Measurements from ENCODE around the gene ELMO1.

The ELMO1 gene

DNA sequence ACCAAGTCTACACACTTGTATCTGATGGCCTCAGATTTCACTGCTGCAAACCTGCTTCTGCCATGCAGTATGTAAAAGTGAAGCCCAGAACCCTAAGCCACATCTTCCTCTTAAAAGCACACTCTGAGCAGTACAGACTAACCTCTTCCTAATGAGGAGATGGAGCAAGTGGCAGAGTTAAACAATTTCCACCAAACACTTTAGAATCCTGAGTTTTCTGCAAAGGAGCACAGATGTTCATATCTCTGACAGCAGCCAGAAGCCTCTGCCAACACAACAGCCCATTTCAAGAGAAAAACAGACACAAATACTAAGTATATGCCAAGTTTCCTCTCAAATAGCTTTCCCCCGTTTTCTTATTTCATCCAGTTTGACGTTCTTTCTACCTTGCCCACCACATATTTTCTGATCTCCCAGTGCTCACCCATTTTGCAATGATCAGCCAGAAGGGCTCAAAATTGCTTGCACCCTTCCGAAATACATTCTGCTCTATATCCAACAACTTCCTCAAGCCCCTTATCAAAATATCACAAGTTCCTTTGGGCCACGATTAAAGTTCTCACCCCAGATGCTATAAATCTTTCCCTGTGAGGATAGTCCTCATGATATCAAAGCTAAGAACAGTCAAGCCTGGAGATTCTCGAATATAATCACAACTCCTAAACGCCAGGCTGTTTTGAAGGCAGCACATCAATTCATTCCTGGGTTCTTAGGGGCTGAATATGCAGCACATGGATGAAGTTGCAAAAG, 27.5 kb downstream of the ELMO1 start:
- DNase-seq (ENCODE audit: low read depth), result no peak
- TF ChIP-seq, protein P1, sequence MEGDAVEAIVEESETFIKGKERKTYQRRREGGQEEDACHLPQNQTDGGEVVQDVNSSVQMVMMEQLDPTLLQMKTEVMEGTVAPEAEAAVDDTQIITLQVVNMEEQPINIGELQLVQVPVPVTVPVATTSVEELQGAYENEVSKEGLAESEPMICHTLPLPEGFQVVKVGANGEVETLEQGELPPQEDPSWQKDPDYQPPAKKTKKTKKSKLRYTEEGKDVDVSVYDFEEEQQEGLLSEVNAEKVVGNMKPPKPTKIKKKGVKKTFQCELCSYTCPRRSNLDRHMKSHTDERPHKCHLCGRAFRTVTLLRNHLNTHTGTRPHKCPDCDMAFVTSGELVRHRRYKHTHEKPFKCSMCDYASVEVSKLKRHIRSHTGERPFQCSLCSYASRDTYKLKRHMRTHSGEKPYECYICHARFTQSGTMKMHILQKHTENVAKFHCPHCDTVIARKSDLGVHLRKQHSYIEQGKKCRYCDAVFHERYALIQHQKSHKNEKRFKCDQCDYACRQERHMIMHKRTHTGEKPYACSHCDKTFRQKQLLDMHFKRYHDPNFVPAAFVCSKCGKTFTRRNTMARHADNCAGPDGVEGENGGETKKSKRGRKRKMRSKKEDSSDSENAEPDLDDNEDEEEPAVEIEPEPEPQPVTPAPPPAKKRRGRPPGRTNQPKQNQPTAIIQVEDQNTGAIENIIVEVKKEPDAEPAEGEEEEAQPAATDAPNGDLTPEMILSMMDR (conservative IDR thresholded peaks at IDR 0.05; ENCODE audit: low read length), result no peak
- no peak overlapping the region for H3K4me3 ChIP-seq (ENCODE audit: low read length)

DNA sequence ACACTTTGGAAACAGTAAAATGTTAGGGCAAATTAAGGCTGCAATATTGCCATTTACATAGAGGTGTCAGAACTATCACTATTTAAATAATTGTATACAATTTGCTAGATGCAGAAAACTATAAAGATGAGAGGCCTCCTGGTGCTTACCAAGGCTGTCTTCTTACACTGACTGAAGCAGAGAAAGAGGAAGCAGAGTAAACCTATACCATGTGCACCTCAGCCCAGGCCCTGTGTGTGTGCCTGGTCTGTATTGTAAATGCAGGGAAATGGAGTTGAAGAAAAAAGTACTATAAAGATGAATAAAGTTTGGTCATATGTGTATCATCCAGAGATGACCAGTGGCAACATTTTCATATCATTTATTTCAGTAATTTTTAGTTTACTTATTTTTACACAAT, 29.2 kb downstream of the ELMO1 start:
- no peak overlapping the region for H3K4me3 ChIP-seq (ENCODE audit: low read length)
- DNase-seq (ENCODE audit: low read depth), result no peak
- TF ChIP-seq, protein P1 (conservative IDR thresholded peaks at IDR 0.05; ENCODE audit: low read length), result no peak

DNA sequence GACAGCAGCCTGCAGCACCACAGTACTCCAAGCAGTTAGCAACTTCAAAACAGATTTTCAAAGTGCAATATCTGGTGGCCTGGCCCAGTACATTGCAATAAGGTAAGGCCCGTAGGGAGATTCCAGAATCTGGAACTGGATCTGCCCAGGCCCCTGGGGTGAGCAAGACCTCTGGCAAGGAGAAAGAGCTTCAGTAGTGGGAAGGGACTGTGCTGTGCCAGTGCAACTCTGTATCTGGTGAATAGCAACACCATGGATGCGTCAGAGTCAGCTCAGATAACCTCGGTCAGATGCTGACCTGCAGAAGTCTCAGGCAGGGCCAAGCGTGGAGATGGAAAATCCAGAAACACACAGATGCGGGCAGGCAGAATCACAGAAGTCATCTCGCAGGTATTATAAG, 30.3 kb downstream of the ELMO1 start:
- no peak overlapping the region for H3K4me3 ChIP-seq (ENCODE audit: low read length)
- TF ChIP-seq, protein P1 (conservative IDR thresholded peaks at IDR 0.05; ENCODE audit: low read length), result no peak
- DNase-seq (ENCODE audit: low read depth), result no peak

GRCh38 chr7:37417107-37417474, 31.6 kb downstream of the ELMO1 start:
- DNase-seq (ENCODE audit: low read depth), result no peak
- H3K4me3 ChIP-seq (ENCODE audit: low read length), result no peak overlapping the region
- TF ChIP-seq, protein P1 (conservative IDR thresholded peaks at IDR 0.05; ENCODE audit: low read length), result no peak

GRCh38 chr7:37416378-37417106, 32.1 kb downstream of the ELMO1 start:
- TF ChIP-seq, protein P1 (conservative IDR thresholded peaks at IDR 0.05; ENCODE audit: low read length), result no peak
- H3K4me3 ChIP-seq (ENCODE audit: low read length), result no peak overlapping the region
- no peak for DNase-seq (ENCODE audit: low read depth)

DNA sequence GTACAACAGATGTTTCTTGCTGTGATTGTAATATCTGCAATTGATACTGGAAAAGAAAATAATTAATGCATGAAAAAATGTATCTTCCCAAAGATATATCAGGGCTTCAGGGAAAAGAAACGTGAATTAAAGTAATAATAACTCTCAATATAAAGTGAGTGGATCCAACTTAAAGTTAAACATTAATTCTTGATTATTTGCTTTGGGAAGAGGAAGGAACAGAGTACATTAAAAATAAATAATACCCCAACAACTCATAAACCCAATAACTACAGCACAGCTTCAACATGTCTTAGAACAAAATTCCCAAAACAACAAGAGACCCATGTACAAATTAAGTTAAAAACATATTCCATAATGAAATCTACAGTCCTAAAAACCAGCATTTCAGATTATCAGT, 33.0 kb downstream of the ELMO1 start:
- DNase-seq (ENCODE audit: low read depth), result no peak
- H3K4me3 ChIP-seq (ENCODE audit: low read length), result no peak overlapping the region
- TF ChIP-seq, protein P1 (conservative IDR thresholded peaks at IDR 0.05; ENCODE audit: low read length), result no peak

Data from AG10803 (cell line).